GM12872 (cell line): ENCODE data around the gene RPS15.

Experiments
- CTCF ChIP-seq: IDR thresholded peaks from 3 replicates; pipeline ENCODE4 v1.5.1; 2011; ENCODE audit warnings: low read depth, mild to moderate bottlenecking, low read length, moderate library complexity; ENCODE audit not compliant: insufficient read depth

RPS15 gene

GRCh38 chr19:1428738-1429391 lies 9.3 kb upstream of the RPS15 start:
- no peak for TF ChIP-seq CTCF

- no peak for TF ChIP-seq CTCF
Observed at GRCh38 chr19:1429750-1430149, 8.4 kb upstream of the RPS15 start.

GRCh38 chr19:1430246-1430645 lies 8.0 kb upstream of the RPS15 start:
- no peak for TF ChIP-seq CTCF

GRCh38 chr19:1431759-1432506 lies 6.3 kb upstream of the RPS15 start:
- TF ChIP-seq CTCF, result no peak

- TF ChIP-seq CTCF, result no peak
Observed at GRCh38 chr19:1432507-1432887, 5.7 kb upstream of the RPS15 start.

GRCh38 chr19:1433119-1434039 lies 4.8 kb upstream of the RPS15 start:
- TF ChIP-seq CTCF, result no peak

GRCh38 chr19:1434040-1434366 lies 4.2 kb upstream of the RPS15 start:
- TF ChIP-seq CTCF, result no peak
